HG03354 (cell line): ENCODE data around the gene LSM7.
"Not testable (repeated sequence)": the region's sequence is repeated elsewhere in the genome, so short reads cannot be mapped to it uniquely, and the experiment has no call there.

Experiments
- ATAC-seq: cut with Tn5 transposase; IDR thresholded peaks from one replicate; pipeline ENCODE4 v1.9.1; 2021; ENCODE audit warnings: mild to moderate bottlenecking; ENCODE audit not compliant: unreplicated experiment, poor library complexity, severe bottlenecking

The LSM7 gene

GRCh38 chr19:2356036-2356646, 27.8 kb upstream of the LSM7 start:
- ATAC-seq, result no peak

GRCh38 chr19:2355168-2356035, 27.0 kb upstream of the LSM7 start:
- no peak for ATAC-seq

GRCh38 chr19:2354670-2355069, 26.3 kb upstream of the LSM7 start:
- no peak for ATAC-seq

- ATAC-seq, result no peak
Observed at GRCh38 chr19:2353887-2354592, 25.7 kb upstream of the LSM7 start.

GRCh38 chr19:2353159-2353886, 24.9 kb upstream of the LSM7 start:
- no peak for ATAC-seq

- ATAC-seq, result no peak
Observed at GRCh38 chr19:2352121-2352520, 23.7 kb upstream of the LSM7 start.

- ATAC-seq, result no peak
Observed at GRCh38 chr19:2351591-2351990, 23.2 kb upstream of the LSM7 start.

GRCh38 chr19:2350656-2351055, 22.3 kb upstream of the LSM7 start:
- no peak for ATAC-seq

GRCh38 chr19:2349818-2350217, 21.4 kb upstream of the LSM7 start:
- not testable (repeated sequence) for ATAC-seq

GRCh38 chr19:2345794-2346663, 17.6 kb upstream of the LSM7 start:
- no peak for ATAC-seq

- ATAC-seq, result no peak
Observed at GRCh38 chr19:2345076-2345475, 16.7 kb upstream of the LSM7 start.

GRCh38 chr19:2344381-2344870, 16.0 kb upstream of the LSM7 start:
- no peak for ATAC-seq

GRCh38 chr19:2343289-2343982, 15.1 kb upstream of the LSM7 start:
- ATAC-seq, result no peak

GRCh38 chr19:2342656-2343288, 14.4 kb upstream of the LSM7 start:
- ATAC-seq, result no peak

- no peak for ATAC-seq
Observed at GRCh38 chr19:2341982-2342381, 13.6 kb upstream of the LSM7 start.

GRCh38 chr19:2341244-2341751, 12.9 kb upstream of the LSM7 start:
- ATAC-seq, result no peak

GRCh38 chr19:2340496-2341243, 12.3 kb upstream of the LSM7 start:
- no peak for ATAC-seq
